ENCODE measurements around the gene GSTP1.
"Not testable (repeated sequence)": the region's sequence is repeated elsewhere in the genome, so short reads cannot be mapped to it uniquely, and the experiment has no call there.

The GSTP1 gene

DNA sequence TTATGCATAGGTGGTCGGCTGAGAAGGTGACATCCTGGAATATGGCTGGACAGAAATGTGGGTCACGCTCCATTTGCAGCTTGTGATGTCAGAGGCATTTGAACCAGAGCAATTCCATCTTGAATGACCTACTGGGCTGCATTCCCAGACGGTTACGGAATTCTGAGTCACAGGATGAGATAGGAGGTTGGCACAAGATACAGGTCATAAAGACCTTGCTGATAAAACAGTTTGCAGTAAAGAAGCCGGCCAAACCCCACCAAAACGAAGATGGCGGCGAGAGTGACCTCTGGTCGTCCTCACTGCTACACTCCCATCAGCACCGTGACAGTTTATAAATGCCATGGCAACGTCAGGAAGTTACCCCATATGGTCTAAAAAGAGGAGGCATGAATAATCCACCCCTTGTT is 19.9 kb upstream of the GSTP1 start:
- DNase-seq (ENCODE audit: low read depth, low spot score): not testable (repeated sequence)

DNA sequence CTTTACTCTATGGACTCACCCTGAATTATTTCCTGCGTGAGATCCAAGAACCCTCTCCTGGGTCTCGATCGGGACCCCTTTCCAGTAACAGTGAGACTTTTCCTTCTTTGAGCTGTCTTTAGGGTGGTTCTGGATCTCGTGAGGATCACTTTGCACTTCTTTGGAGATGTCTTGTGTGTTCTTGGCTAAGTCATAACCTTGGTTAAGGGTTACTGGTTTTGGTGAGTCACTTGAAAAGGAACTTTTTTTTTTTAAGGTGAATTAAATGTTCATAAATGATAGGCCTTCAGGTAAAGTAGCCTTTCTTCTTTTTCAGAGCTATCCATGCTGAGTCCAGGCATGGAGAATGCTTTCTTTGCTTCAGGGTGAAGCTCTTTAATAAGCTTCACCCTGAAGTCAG is 19.4 kb upstream of the GSTP1 start:
- no peak for DNase-seq (ENCODE audit: low read depth, low spot score)

DNA sequence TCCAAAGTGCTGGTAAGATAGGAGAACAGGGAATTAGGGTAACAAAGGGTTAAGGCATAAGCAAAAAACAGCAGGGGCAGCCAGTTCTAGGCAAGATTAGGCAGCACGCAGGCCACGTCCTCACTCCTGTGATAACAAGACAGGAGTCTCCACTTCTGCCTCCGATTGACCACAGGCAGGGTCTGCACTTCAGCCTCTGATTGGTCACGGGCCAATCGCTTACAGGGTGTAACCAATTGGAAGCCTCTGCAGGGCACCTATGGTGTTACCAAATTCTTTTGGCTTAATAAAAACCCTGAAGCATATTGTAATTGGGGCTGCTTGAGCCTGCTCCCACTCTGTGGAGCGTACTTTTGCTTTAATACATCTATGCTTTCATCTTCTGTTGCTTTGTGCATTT is 12.2 kb upstream of the GSTP1 start:
- no peak for DNase-seq (ENCODE audit: low read depth, low spot score)

DNA sequence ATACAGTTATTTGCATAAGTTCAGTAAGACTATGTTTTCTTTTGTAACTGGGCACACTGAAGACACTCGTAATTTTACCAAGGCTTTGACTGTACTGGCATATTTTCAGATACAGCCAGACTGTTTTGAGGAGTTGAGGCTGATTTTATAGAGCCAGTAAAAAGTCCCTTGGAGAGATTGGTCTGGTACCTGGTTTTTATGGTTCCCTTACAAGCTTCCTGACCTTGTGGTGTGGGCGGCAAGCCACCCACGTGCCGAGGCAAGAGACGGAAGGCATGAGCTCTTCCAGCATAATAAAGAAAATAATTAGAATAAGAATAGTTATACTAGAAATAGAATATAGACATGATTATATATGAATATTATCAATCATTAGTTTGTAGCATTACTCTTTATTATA is 11.3 kb upstream of the GSTP1 start:
- no peak for DNase-seq (ENCODE audit: low read depth, low spot score)

DNA sequence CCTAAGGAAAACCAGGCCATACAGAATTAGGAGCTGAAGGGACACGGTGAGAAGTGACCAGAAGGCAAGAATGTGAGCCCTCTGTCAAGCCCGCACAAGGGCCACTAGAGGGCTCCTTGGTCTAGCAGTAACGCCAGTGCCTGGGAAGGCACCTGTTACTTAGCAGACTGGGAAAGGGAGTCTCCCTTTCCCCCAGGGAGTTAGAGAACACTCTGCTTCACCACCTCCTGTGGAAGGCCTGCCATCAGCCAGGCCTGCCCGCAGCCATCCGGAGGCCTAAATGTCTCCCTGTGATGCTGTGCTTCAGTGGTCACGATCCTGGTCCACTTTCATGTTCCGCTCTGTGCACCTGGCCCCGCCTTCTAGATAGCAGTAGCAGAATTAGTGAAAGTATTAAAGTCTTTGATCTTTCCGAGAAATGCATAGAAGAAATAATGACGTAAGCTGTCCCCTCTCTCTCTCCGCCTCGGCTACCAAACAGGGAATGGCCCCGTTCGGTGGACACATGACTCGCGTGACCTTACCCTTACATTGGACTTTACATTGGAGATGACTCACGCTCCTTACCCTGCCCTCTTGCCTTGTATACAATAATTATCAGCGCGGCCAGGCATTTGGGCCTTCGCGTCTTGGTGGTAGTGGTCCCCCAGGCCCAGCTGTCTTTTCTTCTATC is 10.7 kb upstream of the GSTP1 start:
- DNase-seq (ENCODE audit: low read depth, low spot score): no peak

DNA sequence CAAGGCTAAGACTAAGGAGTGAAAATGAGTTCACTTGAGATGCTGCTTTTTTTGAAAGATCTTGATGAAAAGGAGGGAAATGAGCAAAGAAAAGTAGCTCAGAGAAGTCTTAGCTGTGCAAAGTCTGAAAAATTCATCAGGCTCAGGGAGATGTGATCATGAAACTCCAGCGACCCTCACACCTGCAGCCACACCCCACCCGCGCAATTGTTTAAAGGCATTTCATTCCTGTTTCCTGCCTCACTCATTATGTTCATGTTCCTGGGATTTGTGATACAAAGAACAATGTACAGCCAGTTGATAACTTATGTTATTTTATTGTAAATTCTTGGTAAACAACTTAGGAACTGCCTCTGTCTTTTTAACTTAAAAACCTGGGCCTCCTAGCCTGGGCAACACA is 8.7 kb upstream of the GSTP1 start:
- no peak for DNase-seq (ENCODE audit: low read depth, low spot score)

DNA sequence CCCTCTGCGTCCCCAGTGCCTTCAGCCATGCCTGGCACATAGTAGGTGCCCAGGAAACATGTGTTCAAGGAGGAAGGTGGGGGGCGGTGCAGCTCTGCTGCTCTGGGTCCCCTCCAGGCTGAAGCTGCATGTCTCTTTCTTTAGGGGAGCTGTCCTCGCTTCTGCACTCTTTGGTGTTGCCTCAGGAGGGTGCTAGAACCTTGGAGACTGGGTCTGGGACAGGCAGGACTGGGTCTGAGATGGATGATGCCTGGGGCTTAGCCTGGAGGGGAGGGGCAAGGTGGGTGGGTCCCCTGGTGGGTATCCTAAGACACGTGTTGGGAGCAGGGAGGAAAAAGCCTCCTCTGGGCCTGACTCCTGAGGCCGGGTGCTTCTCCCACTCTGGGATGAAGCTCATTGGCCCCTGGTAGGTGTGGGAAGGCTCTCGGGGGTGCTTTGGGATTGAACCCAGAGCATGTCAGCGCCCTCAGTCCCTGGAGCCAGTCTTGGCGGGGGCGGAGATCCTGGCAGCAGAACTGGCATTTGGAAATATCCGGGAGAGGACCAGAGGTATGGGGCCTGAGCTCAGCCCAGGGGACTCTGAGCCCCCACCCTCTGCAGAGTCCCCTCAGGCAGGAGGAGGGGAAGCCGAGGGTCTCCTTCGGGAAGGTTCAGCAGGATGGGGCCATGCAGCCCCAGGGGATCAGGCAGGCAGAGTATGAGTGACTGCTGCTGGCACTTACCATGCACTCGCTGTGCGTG is 6.7 kb upstream of the GSTP1 start:
- DNase-seq (ENCODE audit: low read depth, low spot score): no peak

DNA sequence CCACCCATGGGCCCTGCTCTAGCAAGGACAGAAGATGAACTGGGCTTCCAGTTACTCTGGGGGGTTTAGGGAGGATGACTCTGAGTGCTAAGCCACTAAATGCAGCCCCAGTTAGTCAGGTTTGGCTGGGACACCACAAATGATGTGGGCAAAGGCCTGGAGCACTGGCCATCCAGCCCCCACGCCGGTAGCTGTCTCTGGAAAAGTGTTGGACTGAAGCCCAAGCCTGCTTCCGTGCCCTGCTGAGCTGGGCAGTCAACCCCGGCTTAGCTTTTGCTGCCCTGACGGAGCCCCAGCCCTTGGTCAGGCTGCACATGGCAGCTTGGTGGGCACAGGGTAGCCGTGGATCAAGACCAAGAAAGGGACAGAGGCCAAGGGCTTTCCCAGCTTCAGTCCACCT is 5.7 kb upstream of the GSTP1 start:
- DNase-seq (ENCODE audit: low read depth, low spot score): no peak

DNA sequence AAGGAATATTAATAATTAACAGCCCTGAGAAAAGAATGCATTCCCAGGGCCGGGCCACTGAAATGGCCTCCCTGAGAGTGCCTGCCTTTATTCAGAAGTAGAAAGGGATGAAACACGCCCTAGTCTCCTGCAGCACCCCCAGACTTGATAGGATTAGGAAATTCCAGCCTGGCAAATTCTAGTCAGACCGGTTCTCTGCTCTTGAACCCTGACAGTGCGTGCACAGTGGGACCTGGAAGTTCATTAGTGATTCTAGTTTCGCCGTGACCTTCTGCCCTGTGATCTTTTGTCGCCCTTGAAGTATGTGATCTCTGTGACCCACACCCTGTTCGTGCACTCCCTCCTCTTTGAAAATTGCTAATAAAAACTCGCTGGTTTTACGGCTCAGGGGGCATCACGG is 2.1 kb upstream of the GSTP1 start:
- no peak for DNase-seq (ENCODE audit: low read depth, low spot score)

DNA sequence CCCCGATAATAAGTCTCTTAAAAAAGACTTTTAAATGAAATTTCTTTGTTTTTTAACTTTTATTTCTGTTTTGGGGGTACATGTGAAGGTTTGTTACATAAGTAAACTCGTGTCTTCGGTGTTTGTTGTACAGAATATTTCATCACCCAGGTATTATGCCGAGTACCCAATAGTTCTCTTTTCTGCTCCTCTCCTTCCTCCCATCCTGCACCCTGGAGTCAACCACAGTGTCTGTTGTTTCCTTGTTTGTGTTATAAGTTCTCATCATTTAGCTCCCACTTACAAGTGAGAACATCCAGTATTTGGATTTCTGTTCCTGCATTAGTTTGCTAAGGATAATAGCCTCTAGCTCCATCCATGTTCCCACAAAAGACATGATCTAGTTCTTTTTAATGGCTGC is 1.6 kb upstream of the GSTP1 start:
- no peak for DNase-seq (ENCODE audit: low read depth, low spot score)

DNA sequence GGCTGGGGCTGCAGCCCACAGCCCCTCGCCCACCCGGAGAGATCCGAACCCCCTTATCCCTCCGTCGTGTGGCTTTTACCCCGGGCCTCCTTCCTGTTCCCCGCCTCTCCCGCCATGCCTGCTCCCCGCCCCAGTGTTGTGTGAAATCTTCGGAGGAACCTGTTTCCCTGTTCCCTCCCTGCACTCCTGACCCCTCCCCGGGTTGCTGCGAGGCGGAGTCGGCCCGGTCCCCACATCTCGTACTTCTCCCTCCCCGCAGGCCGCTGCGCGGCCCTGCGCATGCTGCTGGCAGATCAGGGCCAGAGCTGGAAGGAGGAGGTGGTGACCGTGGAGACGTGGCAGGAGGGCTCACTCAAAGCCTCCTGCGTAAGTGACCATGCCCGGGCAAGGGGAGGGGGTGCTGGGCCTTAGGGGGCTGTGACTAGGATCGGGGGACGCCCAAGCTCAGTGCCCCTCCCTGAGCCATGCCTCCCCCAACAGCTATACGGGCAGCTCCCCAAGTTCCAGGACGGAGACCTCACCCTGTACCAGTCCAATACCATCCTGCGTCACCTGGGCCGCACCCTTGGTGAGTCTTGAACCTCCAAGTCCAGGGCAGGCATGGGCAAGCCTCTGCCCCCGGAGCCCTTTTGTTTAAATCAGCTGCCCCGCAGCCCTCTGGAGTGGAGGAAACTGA is 731 bp downstream of the GSTP1 start:
- no peak for DNase-seq (ENCODE audit: low read depth, low spot score)

DNA sequence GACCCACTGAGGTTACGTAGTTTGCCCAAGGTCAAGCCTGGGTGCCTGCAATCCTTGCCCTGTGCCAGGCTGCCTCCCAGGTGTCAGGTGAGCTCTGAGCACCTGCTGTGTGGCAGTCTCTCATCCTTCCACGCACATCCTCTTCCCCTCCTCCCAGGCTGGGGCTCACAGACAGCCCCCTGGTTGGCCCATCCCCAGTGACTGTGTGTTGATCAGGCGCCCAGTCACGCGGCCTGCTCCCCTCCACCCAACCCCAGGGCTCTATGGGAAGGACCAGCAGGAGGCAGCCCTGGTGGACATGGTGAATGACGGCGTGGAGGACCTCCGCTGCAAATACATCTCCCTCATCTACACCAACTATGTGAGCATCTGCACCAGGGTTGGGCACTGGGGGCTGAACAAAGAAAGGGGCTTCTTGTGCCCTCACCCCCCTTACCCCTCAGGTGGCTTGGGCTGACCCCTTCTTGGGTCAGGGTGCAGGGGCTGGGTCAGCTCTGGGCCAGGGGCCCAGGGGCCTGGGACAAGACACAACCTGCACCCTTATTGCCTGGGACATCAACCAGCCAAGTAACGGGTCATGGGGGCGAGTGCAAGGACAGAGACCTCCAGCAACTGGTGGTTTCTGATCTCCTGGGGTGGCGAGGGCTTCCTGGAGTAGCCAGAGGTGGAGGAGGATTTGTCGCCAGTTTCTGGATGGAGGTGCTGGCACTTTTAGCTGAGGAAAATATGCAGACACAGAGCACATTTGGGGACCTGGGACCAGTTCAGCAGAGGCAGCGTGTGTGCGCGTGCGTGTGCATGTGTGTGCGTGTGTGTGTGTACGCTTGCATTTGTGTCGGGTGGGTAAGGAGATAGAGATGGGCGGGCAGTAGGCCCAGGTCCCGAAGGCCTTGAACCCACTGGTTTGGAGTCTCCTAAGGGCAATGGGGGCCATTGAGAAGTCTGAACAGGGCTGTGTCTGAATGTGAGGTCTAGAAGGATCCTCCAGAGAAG is 1.6 kb downstream of the GSTP1 start:
- no peak for DNase-seq (ENCODE audit: low read depth, low spot score)

DNA sequence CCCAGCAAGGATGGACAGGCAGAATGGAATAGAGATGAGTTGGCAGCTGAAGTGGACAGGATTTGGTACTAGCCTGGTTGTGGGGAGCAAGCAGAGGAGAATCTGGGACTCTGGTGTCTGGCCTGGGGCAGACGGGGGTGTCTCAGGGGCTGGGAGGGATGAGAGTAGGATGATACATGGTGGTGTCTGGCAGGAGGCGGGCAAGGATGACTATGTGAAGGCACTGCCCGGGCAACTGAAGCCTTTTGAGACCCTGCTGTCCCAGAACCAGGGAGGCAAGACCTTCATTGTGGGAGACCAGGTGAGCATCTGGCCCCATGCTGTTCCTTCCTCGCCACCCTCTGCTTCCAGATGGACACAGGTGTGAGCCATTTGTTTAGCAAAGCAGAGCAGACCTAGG is 2.3 kb downstream of the GSTP1 start:
- no peak for DNase-seq (ENCODE audit: low read depth, low spot score)

DNA sequence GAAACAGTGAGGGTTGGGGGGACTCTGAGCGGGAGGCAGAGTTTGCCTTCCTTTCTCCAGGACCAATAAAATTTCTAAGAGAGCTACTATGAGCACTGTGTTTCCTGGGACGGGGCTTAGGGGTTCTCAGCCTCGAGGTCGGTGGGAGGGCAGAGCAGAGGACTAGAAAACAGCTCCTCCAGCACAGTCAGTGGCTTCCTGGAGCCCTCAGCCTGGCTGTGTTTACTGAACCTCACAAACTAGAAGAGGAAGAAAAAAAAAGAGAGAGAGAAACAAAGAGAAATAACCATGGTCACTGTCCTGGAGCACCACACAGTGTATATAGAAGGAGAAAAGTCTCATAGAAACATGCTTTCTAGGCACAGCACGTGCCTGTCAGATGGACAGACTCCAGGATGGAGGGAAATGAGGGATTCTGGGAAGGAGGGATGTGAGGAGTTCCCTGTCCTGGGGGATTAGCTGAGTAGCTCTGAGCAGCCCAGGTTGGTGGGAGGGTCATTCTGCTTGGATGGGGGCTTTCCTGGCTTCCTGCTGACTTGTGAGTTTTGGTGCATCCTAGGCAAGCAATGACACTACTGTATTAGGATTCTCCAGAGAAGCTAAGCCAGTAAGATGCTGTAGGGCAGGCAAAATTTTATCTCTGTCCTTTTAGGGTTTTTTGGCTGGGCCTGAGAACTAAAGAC is 3.1 kb downstream of the GSTP1 start:
- no peak for DNase-seq (ENCODE audit: low read depth, low spot score)

DNA sequence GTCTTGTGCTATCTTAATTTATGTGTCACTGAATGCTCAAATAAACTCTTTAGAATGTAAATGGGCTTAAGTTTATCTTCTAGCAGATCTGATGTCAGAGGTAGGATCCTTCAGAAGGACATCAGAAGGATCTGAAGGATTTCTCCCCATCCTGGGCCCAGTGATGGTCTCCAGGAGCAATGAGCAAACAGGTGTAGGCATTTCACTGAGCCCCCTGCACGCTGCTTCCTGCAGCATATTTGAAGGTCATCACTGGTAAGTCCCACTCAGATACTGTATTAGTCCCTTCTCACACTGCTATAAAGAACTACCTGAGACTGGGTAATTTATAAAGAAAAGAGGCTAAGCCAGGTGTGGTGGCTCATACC is 4.5 kb downstream of the GSTP1 start:
- no peak for DNase-seq (ENCODE audit: low read depth, low spot score)

DNA sequence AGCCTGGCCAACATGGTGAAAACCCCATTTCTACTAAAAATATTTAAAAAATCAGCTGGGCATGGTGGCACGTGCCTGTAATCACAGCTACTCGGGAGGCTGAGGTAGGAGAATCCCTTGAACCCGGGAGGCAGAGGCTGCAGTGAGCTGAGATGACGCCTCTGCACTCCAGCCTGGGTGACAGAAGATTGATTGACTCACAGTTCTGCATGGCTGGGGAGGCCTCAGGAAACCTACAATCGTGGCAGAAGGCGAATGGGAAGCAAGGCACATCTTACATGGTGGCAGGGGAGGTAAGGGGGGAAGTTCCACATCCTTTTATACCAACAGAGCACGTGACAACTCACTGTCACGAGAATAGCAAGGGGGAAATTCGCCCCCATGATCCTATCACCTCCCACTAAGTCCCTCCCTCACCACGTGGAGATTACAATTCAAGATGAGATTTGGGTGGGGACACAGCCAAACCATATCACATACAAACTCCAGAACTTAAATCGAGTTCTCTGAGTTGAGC is 5.3 kb downstream of the GSTP1 start:
- DNase-seq (ENCODE audit: low read depth, low spot score): not testable (repeated sequence)

DNA sequence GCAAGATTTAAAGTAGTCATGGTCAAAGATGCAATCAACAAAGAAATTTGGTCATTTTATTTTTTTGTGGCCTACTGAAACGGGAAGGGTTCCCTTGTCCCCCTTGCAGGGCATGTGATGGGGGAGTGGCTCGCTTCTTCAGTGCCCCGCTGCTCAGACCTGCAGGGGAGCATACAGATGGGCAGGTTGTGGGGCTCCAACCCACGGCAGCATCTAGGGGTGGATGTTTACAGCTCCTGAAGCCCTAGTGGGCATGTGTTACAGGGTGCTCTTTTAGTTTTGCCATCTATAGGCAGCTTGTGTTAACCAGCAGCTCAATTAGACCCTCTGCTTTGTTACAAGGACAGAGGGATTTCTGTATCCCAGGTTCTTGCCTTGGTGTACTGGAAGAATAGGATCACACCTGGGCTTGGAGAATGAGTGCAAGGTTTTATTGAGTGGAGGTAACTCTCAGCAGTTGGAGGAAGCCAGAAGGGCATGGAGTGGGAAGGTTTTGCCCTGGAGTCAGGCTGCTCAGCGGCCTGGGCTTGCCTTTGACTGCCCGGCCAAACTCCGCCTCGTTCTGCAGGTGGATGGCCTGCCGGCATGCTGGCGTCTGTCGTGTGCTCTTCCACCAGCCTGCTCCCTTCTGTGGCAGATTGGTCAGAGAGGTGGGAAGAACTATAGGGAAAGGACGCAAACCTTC is 9.4 kb downstream of the GSTP1 start:
- no peak for DNase-seq (ENCODE audit: low read depth, low spot score)

DNA sequence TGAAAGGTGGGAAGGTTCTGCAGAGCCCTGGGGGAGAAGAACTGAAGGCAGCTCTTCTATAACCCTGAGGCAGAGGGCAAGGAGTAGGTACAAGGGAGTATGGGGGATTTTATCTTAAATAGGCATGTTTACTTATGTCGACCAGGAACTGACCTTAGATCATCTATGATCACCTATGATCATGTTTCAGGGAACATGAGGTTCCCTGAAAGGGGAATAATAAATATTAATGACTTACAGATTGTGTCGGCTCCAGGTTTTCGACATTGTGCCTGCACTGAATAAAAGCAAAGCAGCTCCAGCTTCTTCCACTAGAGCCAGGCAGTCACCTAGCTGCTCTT is 9.9 kb downstream of the GSTP1 start:
- no peak for DNase-seq (ENCODE audit: low read depth, low spot score)

DNA sequence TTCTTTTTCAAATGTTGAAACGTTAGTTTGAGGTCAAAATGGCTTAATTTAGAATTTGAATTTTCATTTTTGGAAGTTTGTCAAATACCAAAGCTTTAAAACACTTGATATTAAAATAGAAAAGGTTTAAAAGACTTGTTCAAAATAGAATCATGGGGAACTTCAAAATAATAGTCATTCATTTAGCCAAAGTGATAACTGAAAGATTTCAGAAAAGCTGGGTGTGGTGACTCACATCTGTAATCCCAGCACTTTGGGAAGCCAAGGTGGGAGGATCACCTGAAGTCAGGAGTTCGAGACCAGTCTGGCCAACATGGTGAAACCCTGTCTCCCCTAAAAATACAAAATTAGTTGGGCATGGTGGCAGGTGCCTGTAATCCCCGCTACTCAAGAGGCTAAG is 10.9 kb downstream of the GSTP1 start:
- no peak for DNase-seq (ENCODE audit: low read depth, low spot score)

DNA sequence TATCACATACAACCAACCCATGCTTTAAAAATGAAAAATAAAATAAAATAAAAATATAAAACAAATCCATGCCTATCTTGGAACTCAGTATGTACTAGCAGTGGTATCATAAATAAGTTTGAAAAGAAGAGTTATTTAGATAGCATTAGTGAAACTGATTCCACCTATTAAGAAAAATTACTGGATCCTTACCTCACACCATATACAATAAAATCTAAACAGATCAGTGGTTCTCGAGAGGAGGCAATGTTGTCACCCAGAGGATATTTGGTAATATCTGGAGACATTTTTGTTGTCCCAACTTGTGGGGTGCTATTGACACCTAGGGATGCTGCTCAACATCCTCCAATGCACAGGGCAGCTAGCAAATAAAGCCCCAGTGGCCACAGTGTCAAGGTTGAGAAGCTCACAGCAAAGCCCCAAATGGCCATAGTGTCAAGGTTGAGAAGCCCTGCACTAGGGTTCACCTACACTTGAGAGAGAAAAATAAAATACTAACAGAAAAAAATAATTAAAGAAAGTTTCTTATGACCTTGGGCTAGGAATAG is 13.2 kb downstream of the GSTP1 start:
- no peak for DNase-seq (ENCODE audit: low read depth, low spot score)

Data from brain pericyte (primary cell).